ENCODE results near the gene NCOA1. TPM values are rescaled to one million over a fixed set of nuclear protein-coding genes. Genes with fewer than 3 reads are reported as not detected.

Gene NCOA1
- total RNA-seq (ENCODE audit: unreplicated experiment), result 75.1 TPM
- long read RNA-seq, partial matches to known transcripts, result 2 of 7 reads
- long read RNA-seq, other reads (novel, unspliced or antisense), result 5 of 7 reads

GRCh38 chr2:24490690-24491541 lies at the start of gene NCOA1:
Gene NCOA1 (plus strand): TSS chr2:24491254. CDS start chr2:24658678, 167,424 bp downstream.
- peak; percentile 90 for DNase-seq
- peak within 1 kb of the TSS; percentile 98 for H3K4me3 Mint-ChIP-seq (ENCODE audit: unreplicated experiment)
- peaks cover 9% of the 10 kb centered on the region for H3K9me3 Mint-ChIP-seq (ENCODE audit: unreplicated experiment)
- peaks cover 37% of the 10 kb centered on the region for H3K4me1 Mint-ChIP-seq (ENCODE audit: low read depth, unreplicated experiment)
- H3K27me3 Mint-ChIP-seq (ENCODE audit: unreplicated experiment), result peaks cover 22% of the 10 kb centered on the region
- no peak for TF ChIP-seq CTCF (IDR thresholded peaks at IDR 0.05; ENCODE audit: partially characterized antibody, unreplicated experiment)
- H3K36me3 Mint-ChIP-seq (ENCODE audit: unreplicated experiment), result no peaks in the 10 kb centered on the region
- peak within 1 kb of the TSS; percentile 81 for H3K27ac Mint-ChIP-seq (ENCODE audit: unreplicated experiment)

GRCh38 chr2:24448797-24449196 lies 42.3 kb upstream of the NCOA1 start:
- Mint-ChIP-seq H3K4me1 (ENCODE audit: low read depth, unreplicated experiment) (no peaks in the 10 kb centered on the region), H3K27ac (ENCODE audit: unreplicated experiment) (no peak overlapping the region), H3K9me3 (ENCODE audit: unreplicated experiment) (peaks cover 5% of the 10 kb centered on the region), H3K36me3 (ENCODE audit: unreplicated experiment) (peaks cover 12% of the 10 kb centered on the region), H3K4me3 (ENCODE audit: unreplicated experiment) (no peak overlapping the region), H3K27me3 (ENCODE audit: unreplicated experiment) (no peaks in the 10 kb centered on the region)
- no peak for TF ChIP-seq CTCF (IDR thresholded peaks at IDR 0.05; ENCODE audit: partially characterized antibody, unreplicated experiment)
- no peak for DNase-seq

GRCh38 chr2:24449344-24449743 lies 41.7 kb upstream of the NCOA1 start:
- H3K27me3 Mint-ChIP-seq (ENCODE audit: unreplicated experiment), result no peaks in the 10 kb centered on the region

GRCh38 chr2:24451805-24452501 lies 39.1 kb upstream of the NCOA1 start:
- no peaks in the 10 kb centered on the region for H3K9me3 Mint-ChIP-seq (ENCODE audit: unreplicated experiment)
- no peaks in the 10 kb centered on the region for H3K27me3 Mint-ChIP-seq (ENCODE audit: unreplicated experiment)
- peaks cover 7% of the 10 kb centered on the region for H3K36me3 Mint-ChIP-seq (ENCODE audit: unreplicated experiment)
- no peak overlapping the region for H3K4me3 Mint-ChIP-seq (ENCODE audit: unreplicated experiment)
- H3K27ac Mint-ChIP-seq (ENCODE audit: unreplicated experiment), result no peak overlapping the region
- DNase-seq, result no peak
- H3K4me1 Mint-ChIP-seq (ENCODE audit: low read depth, unreplicated experiment), result no peaks in the 10 kb centered on the region
- TF ChIP-seq CTCF (IDR thresholded peaks at IDR 0.05; ENCODE audit: partially characterized antibody, unreplicated experiment), result no peak

More at GRCh38 chr2:24449344-24449743, 41.7 kb upstream of the NCOA1 start:
- Mint-ChIP-seq H3K9me3 (ENCODE audit: unreplicated experiment) (peaks cover 5% of the 10 kb centered on the region), H3K4me1 (ENCODE audit: low read depth, unreplicated experiment) (no peaks in the 10 kb centered on the region), H3K4me3 (ENCODE audit: unreplicated experiment) (no peak overlapping the region), H3K36me3 (ENCODE audit: unreplicated experiment) (peaks cover 12% of the 10 kb centered on the region), H3K27ac (ENCODE audit: unreplicated experiment) (no peak overlapping the region)
- no peak for TF ChIP-seq CTCF (IDR thresholded peaks at IDR 0.05; ENCODE audit: partially characterized antibody, unreplicated experiment)
- no peak for DNase-seq
